Hematopoietic multipotent progenitor cell treated with erythropoietin and hydrocortisone succinate and interleukin-3 and kit ligand, for 4 days (in vitro differentiated cells): ENCODE data around the gene CDH13.

ENCODE experiments used
- DNase-seq: peaks from one replicate; pipeline ENCODE4 v3.0.0-alpha.2; 2015

Gene CDH13

DNA sequence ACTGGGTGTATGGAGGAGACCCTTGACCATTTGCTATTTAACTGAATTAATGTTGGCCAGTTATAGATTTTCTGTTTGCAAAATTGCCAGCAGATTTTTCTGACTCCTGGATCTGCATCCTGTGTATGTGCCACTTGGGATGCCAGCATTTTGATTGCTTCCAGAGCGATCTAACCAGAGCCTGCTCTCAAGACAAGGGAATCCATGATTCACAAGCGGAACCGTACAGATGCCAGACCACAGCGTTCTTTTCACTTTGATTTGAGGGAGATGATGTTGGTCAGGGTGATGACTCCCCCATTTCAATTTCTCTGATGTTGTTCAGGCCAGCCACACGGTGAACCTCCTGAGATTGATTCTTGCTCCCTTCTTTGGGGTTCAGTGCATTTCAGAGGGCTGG lies 228.7 kb downstream of the CDH13 start:
- no peak for DNase-seq

DNA sequence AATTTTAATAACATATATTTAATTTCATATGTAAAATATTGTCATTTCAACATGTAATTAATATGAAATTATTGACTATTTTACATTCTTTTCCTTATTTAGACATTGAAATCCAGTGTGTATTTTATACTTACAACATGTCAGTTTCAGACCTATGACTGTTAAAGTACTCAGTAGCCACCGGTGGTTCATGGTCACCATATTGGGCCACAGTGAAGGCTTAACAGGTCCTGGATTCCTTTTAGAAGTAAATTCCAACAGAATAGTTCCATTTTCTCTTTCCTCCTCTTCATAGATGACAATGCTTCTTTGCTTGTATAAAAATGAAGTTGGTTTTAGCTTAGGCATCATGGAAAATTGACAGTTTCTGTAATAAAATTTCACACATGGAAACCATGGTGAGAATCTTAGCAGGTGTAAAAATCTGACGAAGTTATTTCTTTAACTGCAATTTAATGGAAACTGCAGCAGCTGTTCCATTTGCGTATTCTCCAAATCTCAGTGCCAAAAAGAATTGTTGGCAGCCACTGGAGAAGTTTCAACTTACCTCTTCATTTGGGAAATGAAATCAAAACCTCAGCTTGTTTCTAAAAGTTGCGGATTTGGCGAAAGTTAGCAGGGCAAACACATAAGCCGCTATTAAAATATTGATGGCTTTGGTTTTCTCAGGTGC lies 231.1 kb downstream of the CDH13 start:
- no peak for DNase-seq

GRCh38 chr16:82859662-82860061 lies 232.9 kb downstream of the CDH13 start:
- DNase-seq: no peak

DNA sequence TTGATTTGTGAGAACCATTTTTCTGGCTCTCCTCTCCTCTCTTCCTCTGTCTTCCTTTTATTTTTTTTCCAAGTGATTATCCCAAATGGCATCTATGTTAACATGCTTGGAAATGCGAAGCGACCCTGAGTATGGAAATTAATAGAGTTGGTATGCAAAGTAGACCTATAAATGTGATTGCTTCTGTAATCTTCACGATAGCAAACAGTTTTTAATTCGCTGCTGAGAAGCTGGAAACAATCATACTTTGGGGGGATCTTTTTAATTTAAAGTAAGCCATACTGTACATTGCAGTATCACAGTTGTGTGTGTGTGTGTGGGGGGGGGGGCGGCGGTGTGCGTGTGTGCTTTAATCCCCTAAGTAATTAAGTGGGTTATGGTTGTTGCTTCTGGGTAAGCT lies 233.3 kb downstream of the CDH13 start:
- DNase-seq: no peak

DNA sequence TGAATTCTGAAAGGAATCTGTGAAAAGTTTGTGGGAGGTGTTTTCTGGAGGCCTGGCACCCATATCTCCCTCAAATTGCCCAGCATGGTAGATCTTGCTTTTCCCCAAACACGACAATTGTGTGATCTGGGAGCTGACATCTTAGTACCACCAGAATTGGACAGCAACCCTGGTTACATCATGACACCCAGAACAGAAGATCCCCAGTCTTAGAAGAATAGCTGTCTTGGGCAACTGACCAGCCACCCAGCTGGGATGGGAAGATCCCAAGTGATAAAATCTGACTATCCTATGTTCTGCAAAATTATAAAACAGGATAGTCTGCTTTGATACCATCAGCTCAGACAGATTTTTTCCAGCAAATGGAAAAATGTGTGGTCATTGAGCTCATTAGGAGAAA lies 235.3 kb downstream of the CDH13 start:
- no peak for DNase-seq

DNA sequence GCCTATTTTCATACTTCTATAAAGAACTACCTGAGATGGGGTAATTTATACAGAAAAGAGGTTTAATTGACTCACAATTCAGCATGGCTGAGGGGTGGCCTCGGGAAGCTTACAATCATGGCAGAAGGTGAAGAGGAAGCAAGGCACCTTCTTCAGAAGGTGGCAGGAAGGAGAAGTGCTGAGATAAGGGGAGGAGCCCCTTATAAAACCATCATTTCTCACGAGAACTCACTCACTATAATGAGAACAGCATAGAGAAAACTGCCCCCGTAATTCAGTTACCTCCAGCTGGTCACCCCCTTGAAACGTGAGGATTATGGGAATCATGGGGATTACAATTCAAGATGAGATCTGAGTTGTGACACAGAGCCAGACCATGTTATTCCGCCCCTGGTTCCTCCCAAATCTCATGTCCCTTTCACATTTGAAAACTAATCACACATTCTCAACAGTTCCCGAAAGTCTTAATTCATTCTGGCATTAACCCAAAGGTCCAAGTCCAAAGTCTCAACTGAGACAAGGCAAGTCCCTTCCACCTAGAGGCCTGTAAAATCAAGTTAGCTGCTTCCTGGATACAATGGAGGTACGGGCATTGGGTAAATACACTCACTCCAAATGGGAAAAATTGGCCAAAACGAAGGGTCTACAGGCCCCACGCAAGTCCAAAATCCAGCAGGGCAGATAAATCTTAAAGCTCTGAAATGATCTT lies 237.7 kb downstream of the CDH13 start:
- DNase-seq: no peak

GRCh38 chr16:82865412-82865811 lies 238.6 kb downstream of the CDH13 start:
- no peak for DNase-seq

DNA sequence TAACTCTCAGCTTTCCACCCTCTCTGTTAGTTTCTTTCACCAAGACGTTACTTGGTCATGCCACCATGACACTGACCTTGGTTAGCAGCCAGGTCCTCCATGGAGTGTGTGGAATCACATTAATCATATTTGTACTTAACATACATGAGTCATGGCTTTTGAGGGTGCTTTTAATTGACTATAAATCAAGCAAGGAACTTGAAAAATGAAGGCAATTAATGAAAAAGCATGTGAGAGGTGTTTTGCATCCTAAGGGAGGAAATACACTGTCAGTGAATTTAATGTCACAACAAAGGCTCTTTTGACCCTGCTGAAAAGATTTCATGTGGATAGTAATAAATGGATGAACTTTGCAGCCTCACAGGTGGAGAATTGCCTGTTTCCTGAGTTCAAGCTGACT lies 240.7 kb downstream of the CDH13 start:
- DNase-seq: no peak

DNA sequence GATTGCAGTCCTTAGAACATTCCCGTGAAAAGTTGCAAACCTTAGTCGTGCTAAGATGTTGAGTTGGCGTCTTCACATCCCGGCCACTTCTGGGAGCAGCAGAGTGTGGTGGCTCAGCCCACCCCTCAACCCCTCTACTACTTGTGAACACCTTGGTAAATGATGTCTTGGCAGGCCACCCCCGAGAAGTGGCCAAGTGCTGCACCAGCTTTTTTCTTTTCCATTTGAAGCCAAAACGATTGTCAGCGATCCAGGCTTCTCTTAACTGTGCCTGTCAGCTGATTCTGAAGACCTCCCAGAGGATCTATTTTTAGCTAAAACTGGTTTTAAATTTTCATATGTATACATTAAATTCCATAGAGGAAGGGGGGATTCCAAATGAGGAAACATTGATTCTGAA lies 247.5 kb downstream of the CDH13 start:
- DNase-seq: no peak

DNA sequence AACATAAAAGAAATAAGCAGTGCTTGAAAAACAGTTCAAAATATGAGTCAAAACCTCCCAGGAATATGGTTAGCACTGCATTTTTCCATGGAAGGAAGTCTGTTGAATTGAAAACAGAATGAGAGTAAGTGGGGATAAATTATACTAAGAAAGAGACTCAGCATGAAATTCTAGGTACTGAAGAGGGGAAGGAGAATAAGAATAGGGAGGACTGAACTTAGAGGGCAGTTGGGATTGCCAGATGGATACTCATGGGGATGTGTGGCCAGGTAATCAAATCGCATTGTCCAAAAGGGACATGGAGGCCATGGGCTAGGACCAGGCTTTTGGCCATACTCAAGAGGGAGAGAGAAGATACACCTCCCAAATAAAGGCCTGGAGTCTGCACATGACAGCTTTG lies 247.9 kb downstream of the CDH13 start:
- DNase-seq: no peak

DNA sequence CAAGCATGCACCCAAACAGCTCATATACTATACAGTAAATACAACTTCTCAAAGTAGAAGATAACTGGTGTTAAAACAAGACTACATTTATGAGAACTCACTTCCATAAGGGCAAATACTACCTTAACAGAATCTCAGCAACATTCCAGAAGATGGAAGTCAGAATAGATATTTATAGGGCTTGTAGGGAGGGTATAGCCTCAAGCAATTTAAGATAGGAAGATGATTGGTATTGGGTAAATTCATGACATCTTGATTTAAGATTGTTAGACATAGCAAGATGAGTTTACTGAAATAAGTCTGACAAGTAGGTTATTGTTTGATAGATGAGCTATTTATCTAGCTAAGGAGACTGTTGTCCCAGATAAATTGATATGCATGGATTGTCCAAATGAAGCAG lies 250.2 kb downstream of the CDH13 start:
- no peak for DNase-seq

- no peak for DNase-seq
Measured at GRCh38 chr16:82878466-82878865, 251.7 kb downstream of the CDH13 start.

- no peak for DNase-seq
Measured at GRCh38 chr16:82880346-82880745, 253.6 kb downstream of the CDH13 start.

- no peak for DNase-seq
Measured at GRCh38 chr16:82881516-82881915, 254.7 kb downstream of the CDH13 start.

DNA sequence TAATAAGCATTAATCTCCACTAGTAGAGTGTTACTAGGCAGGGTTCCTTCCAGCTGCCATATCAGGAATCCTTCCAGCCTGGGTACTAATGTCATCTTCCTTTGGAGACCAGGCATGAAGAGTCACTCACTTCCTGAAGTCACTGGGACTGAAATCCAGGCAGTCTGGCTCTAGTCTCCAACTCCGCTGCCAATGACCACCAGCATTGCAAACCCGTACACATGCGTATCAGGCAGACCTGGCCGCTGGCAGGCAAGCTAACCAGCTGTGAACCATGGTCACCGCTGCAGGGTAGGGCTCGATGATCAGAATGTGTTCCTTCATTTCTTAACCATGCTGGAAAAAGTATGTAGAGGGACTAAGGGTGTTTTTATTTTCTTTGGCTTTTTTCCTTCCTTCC lies 255.5 kb downstream of the CDH13 start:
- no peak for DNase-seq

DNA sequence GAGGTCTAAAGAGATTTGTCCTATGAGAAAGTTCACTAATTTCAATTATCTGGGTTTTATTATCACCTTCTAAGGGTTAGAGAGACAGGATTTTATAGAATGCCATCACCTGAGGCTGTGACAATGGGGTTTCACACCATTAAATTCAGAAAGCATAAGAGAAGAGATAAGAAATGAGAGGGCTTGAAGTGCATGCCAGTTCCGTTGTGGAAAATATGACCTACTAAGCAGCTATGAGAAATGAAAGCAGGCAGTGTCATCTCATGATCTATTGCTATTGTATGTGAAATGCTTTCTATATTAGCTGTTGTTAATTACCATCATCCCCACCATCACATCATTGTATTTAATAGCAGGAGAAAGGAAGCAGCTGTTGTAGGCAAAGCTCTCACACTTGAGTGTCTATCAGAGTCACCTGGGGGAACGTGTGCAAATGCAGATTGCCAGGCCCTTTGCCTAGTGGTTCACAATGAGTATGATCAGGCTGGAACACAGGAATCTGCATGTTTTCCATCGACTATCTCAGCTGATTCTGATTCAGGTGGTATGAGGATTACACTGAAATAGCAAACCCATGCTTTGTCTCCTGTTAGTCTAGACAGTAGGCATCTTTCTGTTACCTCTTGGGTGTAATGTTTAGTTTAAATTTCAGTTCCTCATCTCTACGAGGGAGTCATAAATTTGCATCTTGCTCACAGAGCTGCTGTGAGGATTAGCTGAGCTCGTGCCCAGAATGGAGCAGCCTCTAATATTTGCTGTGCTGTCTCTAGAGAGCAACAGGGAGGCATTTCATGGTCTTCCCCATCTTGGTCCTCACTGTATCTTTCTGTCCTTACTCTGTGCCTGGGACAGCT lies 256.4 kb downstream of the CDH13 start:
- DNase-seq: no peak

DNA sequence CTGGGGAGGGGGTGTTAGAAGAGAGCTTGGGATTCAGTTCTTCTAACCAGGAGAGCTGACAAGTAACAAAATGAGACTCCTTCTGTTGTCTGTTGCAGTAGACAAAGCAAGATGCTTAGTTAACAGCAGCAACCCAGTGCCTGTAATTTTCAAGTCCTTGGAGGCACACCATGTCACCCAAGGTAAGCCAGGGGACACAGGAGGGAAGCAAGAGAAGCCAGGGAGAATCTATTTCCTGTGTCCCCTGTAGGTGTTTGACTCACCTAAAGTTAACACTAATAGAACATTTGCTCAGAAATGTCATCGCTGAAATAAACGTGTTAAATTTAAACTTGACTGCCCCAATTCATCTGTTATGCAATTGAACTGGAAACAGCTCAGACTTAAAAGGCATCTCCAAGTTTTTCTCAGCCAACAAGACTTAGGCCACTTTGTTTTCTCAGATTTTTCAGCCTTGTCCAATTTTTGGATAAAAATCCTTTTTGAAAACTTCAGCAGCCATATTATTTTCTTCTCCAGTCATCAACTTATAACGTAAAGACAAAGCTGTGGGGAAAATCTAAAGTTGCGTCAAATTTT lies 257.6 kb downstream of the CDH13 start:
- no peak for DNase-seq

DNA sequence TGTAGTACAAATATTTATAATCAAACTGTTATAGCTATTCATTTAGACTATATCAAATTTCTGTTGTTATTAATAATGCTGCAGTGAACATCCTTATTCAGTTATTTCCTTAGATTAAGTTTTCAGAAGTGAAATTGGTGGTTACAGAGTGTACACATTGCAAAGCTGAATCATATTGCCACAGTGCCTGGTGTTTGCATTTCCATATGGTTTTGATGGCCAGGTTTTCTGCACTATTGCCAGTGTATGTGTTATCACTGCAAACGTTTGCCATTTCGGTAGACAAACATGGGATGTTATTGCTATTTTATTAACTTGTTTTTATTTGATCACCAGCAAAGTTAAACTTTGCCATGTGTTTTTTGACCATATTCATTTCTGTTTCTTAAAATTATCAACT lies 259.4 kb downstream of the CDH13 start:
- no peak for DNase-seq

DNA sequence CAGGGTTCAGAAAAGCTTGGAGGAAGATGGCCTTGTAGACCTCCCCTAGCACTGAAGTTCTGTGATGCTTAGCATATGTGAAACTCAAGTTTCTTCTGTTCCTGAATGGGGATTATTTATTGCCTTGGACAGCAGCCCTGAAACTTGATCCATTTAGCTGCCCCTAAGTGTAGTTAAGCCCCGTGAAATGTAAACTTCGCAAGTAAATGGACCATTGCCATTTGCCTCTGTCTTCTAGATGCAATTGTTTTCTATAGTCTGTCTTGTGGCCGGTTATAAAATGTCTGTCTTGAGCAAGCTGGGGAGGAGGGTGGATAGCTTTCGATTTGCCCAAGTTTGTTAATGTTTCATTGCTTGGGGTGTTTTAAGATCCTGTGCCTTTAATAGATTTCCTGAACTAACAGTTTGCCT lies 261.8 kb downstream of the CDH13 start:
- no peak for DNase-seq

DNA sequence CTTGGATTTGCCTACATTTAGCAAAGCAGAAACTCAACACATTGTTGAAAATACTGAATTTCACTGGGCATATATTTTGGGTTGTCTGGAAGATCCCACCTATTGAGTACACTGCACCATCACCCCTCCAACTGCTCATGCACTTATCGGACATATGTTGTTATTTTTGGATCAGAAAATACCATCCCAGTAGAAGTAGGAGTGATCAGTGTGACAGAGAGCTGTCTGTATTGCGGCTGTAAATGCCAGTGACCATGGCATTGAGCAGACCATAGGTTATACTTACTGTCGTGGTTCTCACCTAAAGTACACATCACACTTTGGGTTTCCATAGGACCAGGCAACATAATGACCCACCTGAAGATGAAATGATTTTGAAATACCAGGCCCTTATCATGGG lies 264.7 kb downstream of the CDH13 start:
- DNase-seq: no peak

- DNase-seq: no peak
Measured at GRCh38 chr16:82891918-82892317, 265.1 kb downstream of the CDH13 start.

- DNase-seq: no peak
Measured at GRCh38 chr16:82892324-82892723, 265.6 kb downstream of the CDH13 start.

GRCh38 chr16:82895843-82896242 lies 269.1 kb downstream of the CDH13 start:
- no peak for DNase-seq

DNA sequence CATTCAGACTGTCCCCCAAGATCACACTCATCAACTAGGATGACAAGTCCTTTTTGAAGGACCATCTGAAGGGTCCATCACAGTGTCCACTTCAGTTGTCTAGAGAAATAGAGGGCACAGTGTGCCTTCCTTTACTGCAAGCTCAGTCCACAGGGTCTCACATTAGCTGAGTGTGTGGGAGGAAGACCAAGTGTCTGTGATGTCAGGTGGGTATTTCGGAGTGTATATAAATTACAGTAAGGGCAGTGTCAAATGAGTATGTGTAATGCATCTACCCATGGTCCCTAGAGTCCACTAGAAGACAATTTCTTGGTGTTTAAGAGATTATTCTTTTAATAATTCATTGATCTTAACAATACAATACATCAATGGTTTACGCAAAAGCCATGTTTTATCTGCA lies 272.2 kb downstream of the CDH13 start:
- DNase-seq: no peak
